Mucosa of descending colon (tissue), 3 donors: ENCODE data around the gene SORL1-AS1. TPM values are rescaled to one million over a fixed set of nuclear protein-coding genes. Genes with fewer than 3 reads are reported as not detected.

Experiments
- ATAC-seq: fragments of 200-7000 bp; cut with Tn5 transposase; one replicate; pipeline ENCODE4 v1.9.1; 2020; ENCODE audit warnings: mild to moderate bottlenecking, moderate library complexity
- DNase-seq, 3 donors: peaks; one replicate each; pipeline ENCODE4 v3.0.0-alpha.2; 2020
- H3K36me3 ChIP-seq: fragments of 200-600 bp; one replicate; pipeline ENCODE4 v1.8.0; 2021; ENCODE audit warnings: low read depth, mild to moderate bottlenecking
- H3K4me1 ChIP-seq: fragments of 200-600 bp; one replicate; pipeline ENCODE4 v1.8.0; 2021; ENCODE audit warnings: low read depth, mild to moderate bottlenecking
- H3K4me3 ChIP-seq: fragments of 200-600 bp; one replicate; pipeline ENCODE4 v1.8.0; 2021; ENCODE audit warnings: mild to moderate bottlenecking
- H3K9me3 ChIP-seq: fragments of 200-600 bp; one replicate; pipeline ENCODE4 v1.8.0; 2021; ENCODE audit warnings: mild to moderate bottlenecking
- intact Hi-C, 2 donors: fragments of 100-400 bp; cut with DNase I in 1 of 2; cut with micrococcal nuclease in 1 of 2; formaldehyde crosslinking; loops; one replicate each; pipeline versions ENCODE4 v1.11.0 to v1.11.1; 2022; cut with DNase I, micrococcal nuclease
- total RNA-seq, 3 donors: library from RNA; stranded (reverse); fragmentation: NEBNext Ultra II Directional in 2 of 3; extraction: Animal tissue kit (Norgen Biotek cat#: 25700) in 2 of 3; gene quantifications; one replicate each; pipeline versions ENCODE4 v1.2.1 to v1.2.4, GENCODE V29; 2021 to 2023
- TF ChIP-seq, protein P1 (sequence below): fragments of 200-600 bp; IDR thresholded peaks from one replicate; pipeline ENCODE4 v1.8.0; 2022; ENCODE audit warnings: antibody characterized with exemption, mild to moderate bottlenecking
- donor health status: DM: no; HTN: no; CAD: no; lungs with moderate emphysema.
- donor health status: DM: no; HTN: no; CAD: no.
- donor health status: DM: no; HTN: yes; CAD: no.

SORL1-AS1 gene

DNA sequence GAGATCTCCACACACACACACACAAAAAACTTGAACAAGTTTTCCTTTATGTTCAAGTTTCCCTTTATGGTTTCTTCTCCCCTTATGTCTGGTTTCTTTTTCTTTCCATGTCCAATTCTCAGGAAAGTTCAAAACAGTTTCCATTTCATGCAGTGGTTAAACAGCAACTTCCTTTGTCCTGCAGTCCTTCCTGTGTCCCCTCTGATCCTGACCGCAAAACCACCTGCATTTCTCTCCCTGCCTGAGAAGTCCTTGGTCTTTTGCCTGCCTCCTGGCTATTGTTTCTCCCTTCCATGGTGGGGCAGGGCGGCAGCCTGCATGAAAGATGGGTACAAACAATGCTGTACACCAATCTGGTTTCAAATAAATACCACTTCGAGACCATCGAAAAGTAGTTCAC, 58.9 kb downstream of the SORL1-AS1 start:
- intact Hi-C loops: no loop called here
- DNase-seq: no peak
- H3K4me1 ChIP-seq: peaks cover 7% of the 10 kb centered on the region

DNA sequence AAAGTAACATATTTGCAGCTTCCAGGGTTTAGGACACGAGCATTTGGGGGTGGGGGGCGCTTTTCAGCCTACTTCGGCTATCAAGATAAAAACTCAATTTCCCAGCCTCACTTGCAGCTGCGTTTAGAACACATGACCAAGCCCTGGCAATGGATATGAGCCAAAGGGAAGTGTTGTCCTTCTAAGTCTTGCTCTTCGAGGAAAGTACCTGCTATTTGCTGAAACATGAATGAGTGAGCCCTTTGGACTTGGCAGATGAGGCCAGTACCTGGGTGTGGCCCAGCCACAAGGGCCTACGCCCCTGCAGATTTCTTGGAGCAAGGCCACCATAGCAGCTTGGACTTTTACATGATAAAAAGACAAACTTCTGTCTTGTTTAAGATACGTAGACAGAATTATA, 60.9 kb downstream of the SORL1-AS1 start:
- no peak overlapping the region for H3K4me3 ChIP-seq
- intact Hi-C loops: no loop called here
- TF ChIP-seq, protein P1, sequence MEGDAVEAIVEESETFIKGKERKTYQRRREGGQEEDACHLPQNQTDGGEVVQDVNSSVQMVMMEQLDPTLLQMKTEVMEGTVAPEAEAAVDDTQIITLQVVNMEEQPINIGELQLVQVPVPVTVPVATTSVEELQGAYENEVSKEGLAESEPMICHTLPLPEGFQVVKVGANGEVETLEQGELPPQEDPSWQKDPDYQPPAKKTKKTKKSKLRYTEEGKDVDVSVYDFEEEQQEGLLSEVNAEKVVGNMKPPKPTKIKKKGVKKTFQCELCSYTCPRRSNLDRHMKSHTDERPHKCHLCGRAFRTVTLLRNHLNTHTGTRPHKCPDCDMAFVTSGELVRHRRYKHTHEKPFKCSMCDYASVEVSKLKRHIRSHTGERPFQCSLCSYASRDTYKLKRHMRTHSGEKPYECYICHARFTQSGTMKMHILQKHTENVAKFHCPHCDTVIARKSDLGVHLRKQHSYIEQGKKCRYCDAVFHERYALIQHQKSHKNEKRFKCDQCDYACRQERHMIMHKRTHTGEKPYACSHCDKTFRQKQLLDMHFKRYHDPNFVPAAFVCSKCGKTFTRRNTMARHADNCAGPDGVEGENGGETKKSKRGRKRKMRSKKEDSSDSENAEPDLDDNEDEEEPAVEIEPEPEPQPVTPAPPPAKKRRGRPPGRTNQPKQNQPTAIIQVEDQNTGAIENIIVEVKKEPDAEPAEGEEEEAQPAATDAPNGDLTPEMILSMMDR: no peak
- no peaks in the 10 kb centered on the region for H3K36me3 ChIP-seq
- ATAC-seq (peak; percentile 100), DNase-seq (peak; percentile 82 to 96 (median 86))
- H3K9me3 ChIP-seq: no peaks in the 10 kb centered on the region
- peaks cover 7% of the 10 kb centered on the region for H3K4me1 ChIP-seq

More for the DNA sequence above, 58.9 kb downstream of the SORL1-AS1 start:
- TF ChIP-seq, protein P1: no peak
- no peak for ATAC-seq
- Histone ChIP-seq H3K9me3 (no peaks in the 10 kb centered on the region), H3K36me3 (no peaks in the 10 kb centered on the region), H3K4me3 (no peak overlapping the region)

DNA sequence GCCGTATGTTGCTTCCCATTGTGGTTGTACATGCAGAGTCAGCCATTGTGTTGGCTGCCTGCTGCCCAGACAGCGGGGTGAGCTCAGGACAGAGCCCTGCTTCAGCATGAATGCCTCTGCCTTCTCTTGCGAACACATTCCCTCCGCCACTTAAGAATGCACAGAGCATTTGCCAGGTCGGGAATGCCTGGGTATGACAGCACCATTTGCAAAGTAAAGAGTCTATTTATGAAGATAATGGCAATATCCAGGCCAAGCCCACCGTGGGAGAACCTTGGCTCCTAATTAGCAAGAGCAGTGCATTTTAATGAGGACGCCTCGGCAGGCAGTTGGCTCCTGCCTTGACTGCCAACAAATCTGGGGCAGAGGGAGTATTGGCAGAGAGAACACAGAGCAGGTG, 63.1 kb downstream of the SORL1-AS1 start:
- no peaks in the 10 kb centered on the region for H3K36me3 ChIP-seq
- H3K4me3 ChIP-seq: no peak overlapping the region
- ATAC-seq (no peak), DNase-seq (no peak)
- TF ChIP-seq, protein P1: no peak
- no peaks in the 10 kb centered on the region for H3K9me3 ChIP-seq
- H3K4me1 ChIP-seq: peaks cover 7% of the 10 kb centered on the region
- intact Hi-C loops: no loop called here

Other genes starting within 250 kb of the SORL1-AS1 start
- gene SC5D, start 160.2 kb downstream of the SORL1-AS1 start, total RNA-seq: 10 to 100 TPM; 37.6 to 45.9 (median 43.1) TPM
- gene SORL1, start 653 bp downstream of the SORL1-AS1 start, total RNA-seq: 100 to 1,000 TPM in 2 of 3 donors, 10 to 100 TPM in 1; 58.3 to 195 (median 109) TPM